Measurements from ENCODE around the gene NOS2. TPM values are rescaled to one million over a fixed set of nuclear protein-coding genes. Genes with fewer than 3 reads are reported as not detected.

Gene NOS2
- total RNA-seq, 2 donors from 2014 or later = not detected

Other genes with a start within 250 kb of the NOS2 start
- 10 to 100 TPM; 29.7 to 36.8 TPM for gene LGALS9, start 169.3 kb downstream of the NOS2 start, total RNA-seq
- 1 to 10 TPM; 1.4 to 2.0 TPM for gene LYRM9, start 92.8 kb upstream of the NOS2 start, total RNA-seq
- 10 to 100 TPM in 1 of 2 donors, 1 to 10 TPM in 1; 8.2 to 11.6 TPM for gene NLK, start 242.1 kb upstream of the NOS2 start, total RNA-seq